AG10803 (cell line): Measurements from ENCODE around the gene BSN.

Experiments used
- DNase-seq: peaks from one replicate; pipeline ENCODE4 v3.0.0; 2010; ENCODE audit warnings: low read depth
- H3K4me3 ChIP-seq: 2 replicates; pipeline ENCODE4 v1.5.1; 2011; ENCODE audit warnings: mild to moderate bottlenecking, low read length, control low read depth
- TF ChIP-seq, protein P1 (sequence below): conservative IDR thresholded peaks from 2 replicates; pipeline ENCODE4 v1.5.1; 2011; ENCODE audit warnings: mild to moderate bottlenecking, low read length, control low read depth, inconsistent platforms

The BSN gene

DNA sequence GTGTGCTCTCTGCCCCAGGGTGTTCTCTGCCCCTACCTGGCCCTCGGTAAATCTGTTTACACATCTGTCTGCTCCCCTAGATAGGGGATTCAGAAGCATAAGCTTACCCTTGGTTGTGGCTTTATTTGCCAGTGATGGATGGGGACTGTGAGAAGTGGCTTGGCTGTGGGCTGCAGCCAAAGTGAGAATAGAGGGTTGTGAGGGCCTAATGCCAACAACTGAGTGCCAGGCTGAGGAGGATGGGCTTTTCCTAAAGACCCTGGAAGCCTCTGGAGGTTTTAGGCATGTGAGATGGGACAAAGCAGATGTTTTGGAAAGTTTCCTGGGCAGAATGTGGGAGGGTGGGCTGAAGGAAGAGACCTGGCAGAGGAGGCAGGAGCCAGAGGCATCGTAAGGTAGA, 104.4 kb downstream of the BSN start:
- DNase-seq, result no peak
- H3K4me3 ChIP-seq, result no peak overlapping the region
- TF ChIP-seq, protein P1, sequence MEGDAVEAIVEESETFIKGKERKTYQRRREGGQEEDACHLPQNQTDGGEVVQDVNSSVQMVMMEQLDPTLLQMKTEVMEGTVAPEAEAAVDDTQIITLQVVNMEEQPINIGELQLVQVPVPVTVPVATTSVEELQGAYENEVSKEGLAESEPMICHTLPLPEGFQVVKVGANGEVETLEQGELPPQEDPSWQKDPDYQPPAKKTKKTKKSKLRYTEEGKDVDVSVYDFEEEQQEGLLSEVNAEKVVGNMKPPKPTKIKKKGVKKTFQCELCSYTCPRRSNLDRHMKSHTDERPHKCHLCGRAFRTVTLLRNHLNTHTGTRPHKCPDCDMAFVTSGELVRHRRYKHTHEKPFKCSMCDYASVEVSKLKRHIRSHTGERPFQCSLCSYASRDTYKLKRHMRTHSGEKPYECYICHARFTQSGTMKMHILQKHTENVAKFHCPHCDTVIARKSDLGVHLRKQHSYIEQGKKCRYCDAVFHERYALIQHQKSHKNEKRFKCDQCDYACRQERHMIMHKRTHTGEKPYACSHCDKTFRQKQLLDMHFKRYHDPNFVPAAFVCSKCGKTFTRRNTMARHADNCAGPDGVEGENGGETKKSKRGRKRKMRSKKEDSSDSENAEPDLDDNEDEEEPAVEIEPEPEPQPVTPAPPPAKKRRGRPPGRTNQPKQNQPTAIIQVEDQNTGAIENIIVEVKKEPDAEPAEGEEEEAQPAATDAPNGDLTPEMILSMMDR, result no peak

DNA sequence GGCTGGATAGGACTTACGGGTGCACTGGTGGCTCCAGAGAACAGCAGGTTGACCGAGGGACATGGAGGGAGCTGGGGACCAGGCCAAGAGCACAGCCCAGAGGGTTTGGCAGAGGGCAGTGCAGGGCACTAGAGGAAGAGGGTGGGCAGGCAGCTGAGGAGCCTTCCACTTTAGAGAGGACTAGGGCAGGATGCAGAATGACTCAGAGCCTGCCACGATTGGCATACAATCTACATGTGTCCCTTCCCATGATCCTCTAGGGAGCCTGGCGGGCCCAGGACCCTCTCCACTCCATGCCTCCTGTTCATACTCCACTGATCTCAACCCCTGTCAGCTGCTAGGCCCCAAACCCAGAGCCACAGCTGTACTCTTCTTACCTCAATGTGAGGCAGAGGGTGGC, 105.5 kb downstream of the BSN start:
- TF ChIP-seq, protein P1, result no peak
- no peak for DNase-seq
- no peak overlapping the region for H3K4me3 ChIP-seq

DNA sequence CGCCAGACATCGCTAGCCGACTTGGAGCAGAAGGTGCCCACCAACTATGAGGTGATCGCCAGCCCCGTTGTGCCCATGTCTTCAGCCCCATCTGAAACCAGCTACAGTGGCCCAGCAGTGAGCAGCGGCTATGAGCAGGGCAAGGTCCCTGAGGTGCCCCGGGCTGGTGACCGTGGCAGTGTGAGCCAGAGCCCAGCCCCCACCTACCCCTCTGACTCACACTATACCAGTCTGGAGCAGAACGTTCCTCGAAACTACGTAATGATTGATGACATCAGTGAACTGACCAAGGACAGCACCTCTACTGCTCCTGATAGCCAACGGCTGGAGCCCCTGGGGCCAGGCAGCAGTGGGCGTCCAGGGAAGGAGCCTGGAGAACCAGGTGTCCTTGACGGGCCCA, 107.0 kb downstream of the BSN start:
- TF ChIP-seq, protein P1, result no peak
- no peak for DNase-seq
- H3K4me3 ChIP-seq, result no peak overlapping the region

DNA sequence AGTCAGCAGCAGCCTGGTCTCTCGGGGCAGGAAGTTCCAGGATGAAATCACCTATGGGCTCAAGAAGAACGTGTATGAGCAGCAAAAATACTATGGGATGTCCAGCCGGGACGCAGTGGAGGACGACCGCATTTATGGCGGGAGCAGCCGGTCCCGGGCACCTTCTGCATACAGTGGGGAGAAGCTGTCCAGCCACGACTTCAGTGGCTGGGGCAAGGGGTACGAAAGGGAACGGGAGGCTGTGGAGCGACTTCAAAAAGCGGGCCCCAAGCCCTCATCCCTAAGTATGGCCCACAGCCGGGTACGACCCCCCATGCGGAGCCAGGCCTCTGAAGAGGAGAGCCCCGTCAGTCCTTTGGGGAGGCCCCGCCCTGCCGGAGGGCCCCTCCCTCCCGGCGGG, 107.7 kb downstream of the BSN start:
- TF ChIP-seq, protein P1, result no peak
- DNase-seq, result no peak
- H3K4me3 ChIP-seq, result no peak overlapping the region

DNA sequence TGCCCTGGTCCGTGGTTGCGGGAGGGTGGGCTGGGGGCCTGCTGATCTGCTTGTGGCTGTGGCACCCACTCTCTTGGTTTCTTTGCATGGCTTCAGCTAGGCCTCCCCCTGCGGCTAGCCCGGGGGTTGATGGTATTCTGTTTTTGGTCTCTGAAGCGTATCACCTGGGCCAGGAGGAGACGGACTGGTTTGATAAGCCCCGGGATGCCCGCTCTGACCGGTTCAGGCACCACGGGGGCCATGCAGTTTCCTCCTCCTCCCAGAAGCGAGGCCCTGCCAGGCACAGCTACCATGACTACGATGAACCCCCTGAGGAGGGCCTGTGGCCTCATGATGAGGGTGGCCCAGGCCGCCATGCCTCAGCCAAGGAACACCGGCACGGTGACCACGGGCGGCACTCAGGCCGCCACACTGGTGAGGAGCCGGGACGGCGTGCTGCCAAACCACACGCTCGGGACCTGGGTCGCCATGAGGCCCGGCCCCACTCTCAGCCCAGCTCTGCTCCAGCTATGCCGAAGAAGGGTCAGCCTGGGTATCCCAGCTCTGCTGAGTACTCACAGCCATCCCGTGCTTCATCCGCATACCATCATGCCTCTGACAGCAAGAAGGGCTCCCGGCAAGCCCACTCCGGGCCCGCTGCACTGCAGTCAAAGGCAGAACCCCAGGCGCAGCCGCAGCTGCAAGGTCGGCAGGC, 108.6 kb downstream of the BSN start:
- TF ChIP-seq, protein P1, result no peak
- DNase-seq, result no peak
- no peak overlapping the region for H3K4me3 ChIP-seq

DNA sequence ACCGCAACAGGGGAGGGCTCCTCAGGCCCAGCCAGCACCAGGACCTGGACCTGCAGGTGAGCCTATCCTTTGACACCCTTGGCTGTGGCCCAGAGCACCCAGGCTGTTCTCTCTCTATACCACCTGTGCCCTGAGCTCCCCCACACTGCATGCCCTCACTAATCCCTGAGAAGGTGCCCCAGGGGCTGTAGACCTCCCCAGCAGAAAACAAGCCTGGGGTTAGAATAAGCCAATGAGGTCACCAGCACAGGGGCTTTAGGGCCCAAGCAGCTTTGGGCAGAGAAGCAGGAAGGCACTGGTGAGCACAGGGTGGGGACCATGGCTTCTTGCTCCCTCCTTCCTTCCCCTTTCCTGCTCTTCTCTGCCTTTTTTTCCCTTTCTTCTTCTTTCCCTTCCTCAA, 109.6 kb downstream of the BSN start:
- DNase-seq, result no peak
- no peak overlapping the region for H3K4me3 ChIP-seq
- TF ChIP-seq, protein P1, result no peak

DNA sequence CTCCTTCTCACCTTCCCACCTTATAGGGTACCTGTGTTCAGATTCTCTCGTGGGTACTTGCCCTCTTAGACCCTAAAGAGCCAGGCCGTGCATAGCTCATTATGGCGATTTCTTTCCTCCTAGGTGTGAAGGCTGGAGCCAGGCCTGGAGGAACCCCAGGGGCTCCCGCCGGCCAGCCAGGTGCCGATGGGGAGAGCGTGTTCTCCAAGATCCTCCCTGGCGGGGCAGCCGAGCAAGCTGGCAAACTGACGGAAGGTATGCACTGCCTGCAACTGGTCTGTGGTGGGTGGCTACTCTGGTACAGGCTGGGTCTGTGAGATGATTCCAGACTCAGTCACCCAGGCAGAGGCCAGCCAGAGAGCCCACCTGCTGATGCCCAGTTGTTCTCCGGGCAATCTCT, 110.0 kb downstream of the BSN start:
- TF ChIP-seq, protein P1, result no peak
- DNase-seq, result no peak
- no peak overlapping the region for H3K4me3 ChIP-seq
